HG03108 (cell line): ENCODE results near the gene PRPH.

ENCODE experiments used
- ATAC-seq: cut with Tn5 transposase; IDR thresholded peaks from one replicate; pipeline ENCODE4 v1.9.1; 2021; ENCODE audit warnings: moderate library complexity; ENCODE audit not compliant: unreplicated experiment

PRPH gene

GRCh38 chr12:49345051-49345824 is 50.3 kb downstream of the PRPH start:
- peak; percentile 45 for ATAC-seq

- no peak for ATAC-seq
Measured at GRCh38 chr12:49345825-49346658, 51.1 kb downstream of the PRPH start.

- ATAC-seq, result no peak
Measured at GRCh38 chr12:49346659-49347310, 51.8 kb downstream of the PRPH start, which contains the start of gene DNAJC22. DNAJC22 (plus strand) TSS chr12:49346888; CDS start chr12:49348873, 1,985 bp downstream.

GRCh38 chr12:49347311-49348193 is 52.6 kb downstream of the PRPH start:
- no peak for ATAC-seq
